ENCODE results near the gene ABCD4.

Gene ABCD4

DNA sequence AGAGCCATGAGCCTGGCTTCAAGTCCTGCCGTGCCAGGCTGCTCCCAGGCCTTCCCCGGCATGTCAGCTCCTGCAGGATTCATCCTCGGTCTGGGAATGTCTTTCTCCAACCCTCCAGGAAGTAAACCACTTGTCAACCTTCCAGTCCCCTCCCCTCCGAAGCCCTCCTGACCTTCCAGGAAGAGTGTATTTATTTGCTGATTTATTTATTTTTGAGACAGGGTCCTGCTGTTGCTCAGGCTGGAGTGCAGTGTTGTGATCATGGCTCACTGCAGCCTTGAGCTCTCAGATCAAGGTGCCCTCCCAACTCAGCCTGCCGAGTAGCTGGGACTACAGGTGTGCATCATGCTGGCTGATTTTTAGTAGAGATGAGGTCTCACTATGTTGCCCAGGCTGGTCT lies 38.8 kb downstream of the ABCD4 start:
- in situ Hi-C loops (cut with MboI; ENCODE audit: low pct_unique_long_range_greater_than_20kb, low sequenced_read_pairs), result no loop called here

DNA sequence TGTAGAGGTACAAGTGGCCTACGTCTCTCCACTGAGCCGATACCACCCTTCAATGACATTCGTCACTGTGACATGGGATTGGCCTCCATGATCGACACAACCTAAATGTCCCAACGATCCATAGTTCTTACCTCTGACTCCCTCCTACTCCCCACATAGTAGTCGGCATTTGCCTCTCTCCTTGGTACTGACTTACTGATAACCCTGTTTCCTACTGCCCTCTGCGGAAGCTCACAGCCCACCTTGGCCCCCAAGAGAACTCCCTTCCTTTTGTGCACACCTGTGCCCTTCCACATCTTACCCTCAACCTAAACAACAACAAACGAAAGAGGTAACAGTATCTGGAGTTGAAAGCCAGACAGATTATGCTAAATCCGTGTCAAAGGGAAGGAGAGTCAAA lies 39.6 kb downstream of the ABCD4 start:
- in situ Hi-C loops (cut with MboI; ENCODE audit: low pct_unique_long_range_greater_than_20kb, low sequenced_read_pairs), result no loop called here
- no peak for DNase-seq

More for the DNA sequence above, 38.8 kb downstream of the ABCD4 start:
- DNase-seq, result no peak

DNA sequence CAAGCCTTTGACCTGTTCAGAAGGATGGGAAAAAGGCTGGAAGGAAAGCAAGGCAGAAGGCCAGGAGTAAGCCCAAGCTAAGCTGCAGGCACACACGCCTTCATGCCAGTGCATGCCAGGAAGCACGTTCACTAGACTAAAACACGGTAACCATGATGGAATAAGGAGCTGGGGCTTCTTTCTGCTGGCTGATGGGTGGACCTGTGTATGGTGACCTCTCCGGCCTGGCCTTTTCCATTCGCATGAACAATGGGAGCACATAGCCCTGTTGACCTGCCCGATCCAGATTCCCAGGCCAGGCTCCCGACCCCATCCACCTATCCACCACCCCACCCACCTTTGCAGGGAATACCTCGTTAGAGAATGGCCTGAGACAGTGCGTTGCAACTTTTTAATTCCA lies 40.7 kb downstream of the ABCD4 start:
- in situ Hi-C loops (cut with MboI; ENCODE audit: low pct_unique_long_range_greater_than_20kb, low sequenced_read_pairs), result no loop called here
- DNase-seq, result no peak

DNA sequence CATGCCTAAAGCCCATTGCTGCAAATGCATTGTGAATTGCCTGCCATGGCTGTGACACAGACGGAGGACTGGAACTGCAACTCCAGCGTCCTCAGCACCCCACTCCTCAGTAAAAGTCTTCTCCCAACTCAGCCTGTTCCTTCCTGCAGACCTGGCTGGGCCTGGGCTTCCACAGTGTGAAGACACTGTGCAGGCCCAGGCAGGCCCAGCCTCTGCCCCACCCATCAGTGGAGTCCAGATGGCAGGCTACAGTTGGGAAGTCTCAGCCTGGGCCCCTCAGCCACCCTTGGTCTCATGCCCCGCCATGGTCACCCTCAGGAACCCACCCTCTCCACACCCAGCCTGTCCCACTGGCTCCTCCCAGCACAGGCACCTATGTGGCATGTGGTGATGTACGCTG lies 41.4 kb downstream of the ABCD4 start:
- DNase-seq, result no peak

DNA sequence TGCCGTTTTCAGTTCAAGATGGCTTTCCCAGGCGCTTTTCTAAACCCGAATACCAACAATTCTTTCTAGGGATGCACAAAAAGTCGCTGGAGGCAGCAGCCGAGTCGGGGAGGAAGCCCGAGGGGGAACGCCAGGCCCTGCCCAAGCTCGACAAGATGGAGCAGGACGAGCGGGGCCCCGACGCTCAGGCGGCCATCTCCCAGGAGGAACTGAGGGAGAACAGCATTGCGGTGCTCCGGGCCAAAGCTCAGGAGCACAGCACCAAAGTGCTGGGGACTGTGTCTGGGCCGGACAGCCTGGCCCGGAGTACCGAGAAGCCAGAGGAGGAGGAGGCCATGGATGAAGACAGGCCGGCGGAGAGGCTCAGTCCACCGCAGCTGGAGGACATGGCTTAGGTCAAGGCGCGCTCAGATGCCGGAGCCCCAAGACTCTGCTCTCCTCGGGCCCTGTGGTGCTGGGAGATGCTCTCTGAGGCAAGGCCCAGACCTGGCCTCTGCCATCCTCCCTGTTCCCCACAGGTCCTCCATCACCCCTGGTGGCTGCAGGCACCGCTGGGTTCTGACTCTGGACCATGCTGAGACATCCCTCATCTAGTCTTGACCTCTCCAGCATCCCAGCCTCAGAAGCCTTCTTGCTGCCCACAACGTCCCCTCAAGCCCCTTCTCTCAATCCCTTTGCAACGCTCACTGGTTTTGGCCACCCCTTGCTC lies 42.1 kb downstream of the ABCD4 start:
- in situ Hi-C loops (cut with MboI; ENCODE audit: low pct_unique_long_range_greater_than_20kb, low sequenced_read_pairs), result no loop called here
- DNase-seq, result no peak

More for the DNA sequence above, 41.4 kb downstream of the ABCD4 start:
- in situ Hi-C loops (cut with MboI; ENCODE audit: low pct_unique_long_range_greater_than_20kb, low sequenced_read_pairs), result no loop called here

DNA sequence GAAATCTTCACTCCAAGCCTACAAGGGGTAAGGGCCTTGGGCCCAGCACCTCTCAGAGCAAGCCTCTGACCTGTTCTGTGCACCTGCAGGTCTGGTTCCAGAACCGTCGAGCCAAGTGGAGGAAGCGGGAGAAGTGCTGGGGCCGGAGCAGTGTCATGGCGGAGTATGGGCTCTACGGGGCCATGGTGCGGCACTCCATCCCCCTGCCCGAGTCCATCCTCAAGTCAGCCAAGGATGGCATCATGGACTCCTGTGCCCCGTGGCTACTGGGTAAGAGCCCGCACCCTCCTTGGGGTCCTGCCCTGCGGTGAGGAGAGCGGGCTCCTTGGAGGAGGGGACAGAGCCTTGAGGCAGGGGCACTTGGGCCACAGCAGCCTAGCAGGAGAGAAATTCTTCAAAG lies 43.2 kb downstream of the ABCD4 start:
- DNase-seq, result no peak
- in situ Hi-C loops (cut with MboI; ENCODE audit: low pct_unique_long_range_greater_than_20kb, low sequenced_read_pairs), result no loop called here

DNA sequence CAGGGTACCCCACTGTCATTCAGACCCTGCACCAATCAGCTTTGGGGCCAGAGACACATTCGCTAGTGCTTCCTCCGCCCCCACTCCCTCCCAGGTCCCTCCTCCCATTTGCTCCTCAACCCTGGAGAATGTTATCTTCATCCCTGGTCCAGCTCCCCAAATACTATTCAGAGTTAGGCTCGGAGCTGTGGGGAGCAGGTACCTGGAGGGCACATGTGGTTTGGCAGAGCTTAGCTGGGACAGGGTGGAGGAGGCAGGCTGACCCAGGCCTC lies 44.0 kb downstream of the ABCD4 start:
- in situ Hi-C loops (cut with MboI; ENCODE audit: low pct_unique_long_range_greater_than_20kb, low sequenced_read_pairs), result no loop called here
- DNase-seq, result no peak

DNA sequence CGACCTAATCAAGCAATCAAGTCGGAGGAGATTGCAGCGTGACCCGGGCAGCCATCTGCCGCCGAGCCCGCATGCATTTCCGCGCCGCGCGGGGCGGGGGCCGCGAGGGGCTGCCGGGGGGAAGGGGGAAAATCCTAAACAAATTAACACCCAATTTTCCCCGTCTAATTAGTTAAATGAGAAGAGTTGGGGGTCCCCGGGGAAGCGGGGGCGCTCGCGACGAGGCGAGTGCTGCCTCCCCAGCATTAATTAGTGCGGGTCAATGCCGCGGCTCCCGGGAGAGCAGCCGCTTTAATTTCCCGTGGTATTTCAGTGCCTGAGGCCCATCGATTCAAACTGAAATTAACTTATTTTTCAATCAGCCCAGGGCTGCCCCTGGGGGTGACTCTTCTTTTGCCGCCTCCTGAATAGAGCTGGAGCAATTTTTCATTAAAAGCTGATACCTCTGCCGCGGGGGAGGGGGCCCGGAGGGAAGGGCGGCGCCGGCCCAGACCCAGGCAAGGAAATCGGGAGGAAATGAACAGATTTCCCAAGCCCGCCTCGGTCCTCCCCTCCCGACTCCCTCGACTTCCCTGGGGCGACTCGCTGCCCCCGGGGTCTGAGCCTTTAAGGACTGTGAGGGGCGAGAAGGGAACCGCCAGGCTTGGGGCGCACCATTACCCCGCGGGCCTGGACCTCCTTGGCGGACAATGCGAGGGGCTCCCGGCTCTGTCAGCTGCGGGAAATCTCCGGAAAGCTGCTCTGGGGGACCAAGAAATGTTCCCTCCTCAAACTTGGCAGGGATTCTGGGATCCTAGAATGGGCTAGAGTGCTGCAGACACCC lies 44.6 kb downstream of the ABCD4 start:
- no peak for DNase-seq
- in situ Hi-C loops (cut with MboI; ENCODE audit: low pct_unique_long_range_greater_than_20kb, low sequenced_read_pairs), result no loop called here

DNA sequence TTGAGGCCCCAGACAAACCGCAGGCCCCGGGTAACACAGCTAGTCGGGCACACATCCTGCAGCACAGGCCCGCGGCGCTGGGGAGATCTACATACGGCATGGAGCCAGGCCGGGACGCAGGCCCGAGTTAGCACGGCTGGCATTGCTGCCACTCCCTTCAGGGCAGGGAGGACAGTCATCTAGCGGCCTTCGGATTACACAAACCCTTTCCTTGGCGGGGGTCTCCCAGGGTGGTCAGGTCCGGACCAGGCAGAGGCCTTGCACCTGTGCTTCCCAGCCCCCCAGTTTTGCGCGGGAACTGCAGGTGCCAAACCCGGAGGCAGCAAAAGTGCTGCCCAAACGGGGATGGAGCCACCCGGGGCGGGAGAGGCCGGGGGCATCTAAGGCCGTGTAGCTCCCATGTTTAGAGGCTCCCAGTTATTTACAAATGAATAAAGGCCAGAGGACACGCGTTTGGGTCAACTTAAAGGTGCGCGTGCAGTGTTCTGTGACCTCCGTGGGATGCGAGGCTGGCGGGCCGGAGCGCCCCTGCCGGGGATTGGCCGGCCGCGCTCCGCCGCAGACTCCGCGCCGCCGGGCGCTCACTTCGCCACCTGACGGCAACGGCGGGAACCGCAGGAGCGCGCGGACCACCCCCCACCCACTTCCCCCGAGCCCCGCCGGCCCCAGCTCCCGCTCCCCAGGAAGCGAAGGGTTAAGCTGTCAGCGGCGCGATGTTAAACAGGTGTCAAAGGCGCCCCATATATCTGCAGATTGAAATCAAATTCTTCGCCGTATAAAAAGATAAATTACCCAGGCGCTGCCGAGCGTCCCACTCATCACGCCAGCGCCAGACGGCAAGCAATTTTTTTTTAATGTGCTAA lies 45.4 kb downstream of the ABCD4 start:
- in situ Hi-C loops (cut with MboI; ENCODE audit: low pct_unique_long_range_greater_than_20kb, low sequenced_read_pairs), result no loop called here
- DNase-seq, result peak; percentile 64

DNA sequence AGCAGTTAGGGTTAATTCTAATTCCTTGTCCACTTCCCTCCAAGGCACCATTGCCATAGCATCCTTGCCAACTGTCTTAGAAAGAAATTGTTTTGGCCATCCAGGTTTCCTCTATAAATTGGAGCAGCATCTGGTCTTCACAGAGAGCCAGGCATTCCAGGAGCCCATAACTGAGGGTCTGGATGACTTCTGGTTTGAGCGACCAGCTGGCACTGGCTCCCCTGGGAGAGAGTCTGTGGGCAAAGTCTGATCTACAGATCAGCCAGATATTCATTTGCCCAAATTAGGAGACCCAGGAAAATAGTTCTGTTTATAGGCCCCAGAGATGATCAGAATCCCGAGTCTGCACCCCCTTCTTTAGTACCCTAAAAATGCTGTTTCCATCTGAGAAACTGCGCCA lies 47.5 kb downstream of the ABCD4 start:
- in situ Hi-C loops (cut with MboI; ENCODE audit: low pct_unique_long_range_greater_than_20kb, low sequenced_read_pairs), result no loop called here
- no peak for DNase-seq

DNA sequence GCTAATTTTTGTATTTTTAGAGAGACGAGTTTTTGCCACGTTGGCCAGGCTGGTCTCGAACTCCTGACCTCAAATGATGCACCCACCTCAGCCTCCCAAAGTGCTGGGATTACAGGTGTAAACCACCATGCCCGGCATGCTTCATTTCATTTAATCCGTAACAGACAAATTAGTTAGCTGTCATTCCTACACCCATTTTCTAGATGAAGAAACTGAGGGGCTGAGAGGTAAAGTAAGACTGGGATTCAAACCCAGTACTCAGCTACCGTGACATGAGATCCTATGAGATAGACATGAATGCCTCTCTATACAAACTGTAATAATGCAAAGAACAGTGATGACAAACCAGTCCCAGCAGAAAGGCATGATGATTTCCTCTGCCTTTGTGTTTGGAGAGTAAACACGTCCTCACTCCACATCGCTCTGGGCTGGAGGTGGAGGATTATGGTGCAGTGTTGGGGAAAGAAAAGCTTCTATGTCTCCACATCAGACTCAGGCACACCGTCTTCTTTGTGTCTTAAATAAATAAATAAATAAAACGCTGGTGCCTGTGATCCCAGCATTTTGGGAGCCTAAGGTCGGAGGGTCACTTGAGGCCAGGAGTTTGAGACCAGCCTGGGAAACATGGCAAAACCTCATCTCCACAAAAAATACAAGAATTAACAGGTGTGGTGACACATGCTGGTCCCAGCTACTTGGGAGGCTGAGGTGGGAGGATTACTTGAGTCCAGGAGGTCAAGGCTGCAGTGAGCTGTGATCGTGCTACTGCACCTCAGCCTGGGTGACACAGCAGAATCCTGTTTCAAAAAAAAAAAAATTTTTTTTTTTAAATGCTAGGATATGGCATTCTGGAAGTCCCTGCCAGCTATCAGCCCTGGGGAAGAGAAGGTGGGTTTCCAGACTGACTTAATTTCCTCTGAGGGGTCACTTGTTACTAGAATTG lies 53.0 kb downstream of the ABCD4 start:
- in situ Hi-C loops (cut with MboI; ENCODE audit: low pct_unique_long_range_greater_than_20kb, low sequenced_read_pairs), result no loop called here

DNA sequence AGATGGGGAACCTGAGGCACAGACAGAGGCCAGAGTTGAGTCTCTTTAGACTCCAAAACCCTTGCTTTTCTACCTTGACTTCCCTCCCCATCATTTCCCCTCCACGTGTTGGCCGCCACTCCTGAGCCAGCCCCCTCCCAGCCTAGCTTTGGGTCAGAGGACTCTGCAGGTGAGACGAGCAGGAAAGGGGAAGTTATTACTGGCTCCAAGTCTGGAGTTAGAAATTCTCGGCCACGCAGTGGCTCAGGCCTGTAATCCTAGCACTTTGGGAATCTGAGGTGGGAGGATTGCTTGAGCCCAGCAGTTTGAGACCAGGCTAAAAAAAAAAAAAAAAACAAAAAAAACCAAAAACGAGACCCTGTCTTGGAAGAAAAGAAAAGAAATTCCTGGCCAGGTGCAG lies 54.7 kb downstream of the ABCD4 start:
- no peak for DNase-seq
- in situ Hi-C loops (cut with MboI; ENCODE audit: low pct_unique_long_range_greater_than_20kb, low sequenced_read_pairs), result no loop called here

More for the DNA sequence above, 53.0 kb downstream of the ABCD4 start:
- DNase-seq, result no peak

DNA sequence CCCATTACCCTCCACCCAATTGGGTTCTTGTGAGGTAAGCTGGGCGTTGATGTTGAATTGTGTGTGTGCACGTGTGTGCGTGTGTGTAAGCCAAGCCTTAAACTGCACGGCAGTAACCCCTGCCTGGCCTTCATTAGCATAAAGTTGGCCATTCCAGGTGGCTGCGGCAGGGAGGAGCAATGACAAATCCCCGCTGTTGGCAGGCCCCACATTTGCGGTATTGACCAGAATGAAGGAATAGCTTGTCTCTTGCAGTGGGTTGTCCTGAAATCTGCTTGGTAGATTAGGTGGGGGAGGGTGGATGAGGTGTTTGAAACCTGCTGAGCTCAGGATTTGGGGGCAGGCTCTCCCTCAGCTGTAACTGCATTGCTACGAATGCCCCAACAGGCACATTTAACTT lies 56.2 kb downstream of the ABCD4 start:
- in situ Hi-C loops (cut with MboI; ENCODE audit: low pct_unique_long_range_greater_than_20kb, low sequenced_read_pairs), result no loop called here
- DNase-seq, result no peak

DNA sequence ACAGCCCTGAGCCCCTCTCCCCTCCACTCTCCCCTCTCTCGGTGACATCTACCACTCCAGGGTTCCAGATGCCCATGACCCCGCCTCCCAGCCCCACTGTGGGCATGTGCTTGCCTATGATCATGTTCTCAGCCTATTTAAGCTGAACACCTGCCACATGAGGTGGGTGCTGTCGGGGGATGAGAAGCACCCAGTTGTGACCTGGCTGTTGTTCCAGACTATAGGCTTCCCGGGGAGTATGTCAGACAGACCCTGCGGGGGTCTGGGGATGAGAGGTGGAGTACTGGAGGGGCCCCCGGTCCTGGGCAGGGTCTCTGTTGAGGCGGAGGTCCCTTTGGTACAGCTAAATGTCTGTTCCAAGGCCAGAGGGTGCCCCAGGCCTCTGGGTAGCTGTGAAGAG lies 57.4 kb downstream of the ABCD4 start:
- no peak for DNase-seq
- in situ Hi-C loops (cut with MboI; ENCODE audit: low pct_unique_long_range_greater_than_20kb, low sequenced_read_pairs), result no loop called here

DNA sequence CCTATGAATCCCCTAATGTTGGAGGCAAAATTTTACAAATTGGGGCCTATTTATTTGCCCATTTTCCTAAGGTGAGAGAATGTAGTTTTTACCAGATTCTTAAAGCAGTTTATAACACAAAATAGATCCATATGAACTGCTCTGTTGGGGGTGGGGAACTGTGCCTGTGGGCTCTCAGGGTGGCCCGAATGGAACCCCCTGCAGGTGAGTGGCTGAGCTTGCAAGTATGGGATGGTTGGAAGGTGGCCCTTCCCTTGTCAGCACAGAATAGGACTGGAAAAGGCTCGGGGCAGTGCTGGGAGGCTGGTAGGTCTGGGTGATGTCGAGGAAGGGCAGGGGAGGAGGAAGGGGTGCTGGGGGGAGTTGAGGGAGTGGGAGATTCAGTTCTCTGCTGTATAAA lies 58.6 kb downstream of the ABCD4 start:
- DNase-seq, result no peak
- in situ Hi-C loops (cut with MboI; ENCODE audit: low pct_unique_long_range_greater_than_20kb, low sequenced_read_pairs), result no loop called here

DNA sequence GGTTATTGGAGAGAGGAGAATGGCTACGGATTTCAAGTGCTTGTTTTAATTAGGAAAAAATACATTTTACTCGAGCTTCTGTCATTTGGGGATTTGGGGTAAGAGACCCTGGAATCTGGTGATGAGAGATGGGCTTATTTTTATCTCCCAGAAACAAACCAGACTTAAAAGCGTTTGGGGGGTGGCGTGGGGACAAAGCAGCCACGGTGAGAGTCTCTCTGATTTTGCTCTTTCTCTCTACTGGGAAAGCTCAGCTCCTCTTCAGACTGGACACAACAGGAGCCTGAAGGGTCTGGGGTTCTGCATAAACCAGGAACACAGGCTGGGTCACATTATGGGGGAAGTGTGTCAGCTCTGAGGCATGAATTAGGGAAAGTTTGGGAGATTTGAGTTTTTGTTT lies 59.7 kb downstream of the ABCD4 start:
- in situ Hi-C loops (cut with MboI; ENCODE audit: low pct_unique_long_range_greater_than_20kb, low sequenced_read_pairs), result no loop called here
- no peak for DNase-seq

DNA sequence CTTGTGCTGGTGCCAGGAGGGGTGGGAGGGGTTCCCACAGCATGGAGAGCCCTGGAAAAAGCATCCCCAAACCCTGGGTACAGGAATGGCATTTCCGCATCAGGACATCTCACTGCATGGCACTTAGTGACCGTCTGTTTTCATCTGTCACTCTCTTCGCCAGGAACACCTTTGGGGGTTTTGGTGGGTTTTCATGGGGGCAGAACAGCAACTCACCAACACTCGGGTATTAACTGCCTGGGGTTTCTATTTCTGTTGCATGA lies 60.0 kb downstream of the ABCD4 start:
- DNase-seq, result no peak

DNA sequence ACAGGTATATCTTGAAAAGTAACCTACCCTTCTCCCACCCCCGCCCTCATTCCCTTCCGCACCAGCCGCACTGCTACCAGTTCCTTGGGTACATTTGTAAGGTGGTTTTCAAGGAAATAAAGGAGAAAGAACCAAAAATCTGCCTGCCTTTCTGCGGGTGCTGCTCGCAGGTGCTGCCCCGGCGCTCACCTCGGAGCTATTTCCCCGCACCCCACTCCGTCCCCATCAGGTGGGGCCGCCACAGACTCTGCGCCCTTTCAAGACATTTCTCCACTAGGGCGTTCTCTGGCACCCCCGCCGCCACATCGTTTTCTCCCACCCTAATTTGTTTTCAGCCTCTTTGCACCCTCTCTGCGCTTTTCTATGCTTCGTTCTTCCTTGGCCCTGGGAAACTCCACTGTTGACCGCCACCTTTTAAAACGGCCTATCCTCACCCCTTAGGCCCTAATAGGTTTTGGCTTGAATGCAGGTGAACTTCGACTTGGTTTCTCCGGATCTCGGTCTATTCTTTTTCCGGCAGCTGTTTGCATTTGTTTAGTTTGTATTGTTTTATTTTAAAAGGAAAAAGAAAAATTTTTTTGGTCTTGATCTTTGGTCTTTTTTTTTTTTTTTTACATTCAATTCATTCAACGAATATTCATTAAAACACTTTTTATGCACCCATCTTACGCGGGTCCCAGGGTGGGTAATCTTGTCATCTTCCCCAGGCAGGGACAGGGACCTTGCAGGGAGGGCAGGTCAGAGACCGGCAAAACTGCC lies 60.5 kb downstream of the ABCD4 start:
- in situ Hi-C loops (cut with MboI; ENCODE audit: low pct_unique_long_range_greater_than_20kb, low sequenced_read_pairs), result no loop called here
- no peak for DNase-seq

More for the DNA sequence above, 60.0 kb downstream of the ABCD4 start:
- in situ Hi-C loops (cut with MboI; ENCODE audit: low pct_unique_long_range_greater_than_20kb, low sequenced_read_pairs), result no loop called here

DNA sequence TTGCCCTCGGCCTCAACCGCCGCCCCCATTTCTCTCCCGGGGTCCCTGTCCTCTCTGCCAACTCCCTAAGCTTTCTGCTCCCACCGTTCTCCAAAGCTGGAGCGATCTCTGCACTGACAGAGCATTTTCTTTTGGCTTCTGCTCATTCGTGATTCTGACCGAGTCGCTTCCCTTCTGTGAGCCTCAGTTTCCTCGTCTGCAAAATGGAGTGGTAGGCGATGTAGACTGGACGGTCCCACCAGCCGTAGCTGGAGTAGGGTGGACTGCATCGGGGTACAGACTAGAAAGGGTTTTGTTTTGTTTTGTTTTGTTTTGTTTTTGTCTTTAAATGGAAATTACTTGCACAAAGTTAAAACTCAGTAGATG lies 61.1 kb downstream of the ABCD4 start:
- DNase-seq, result no peak

More for the DNA sequence above, 61.1 kb downstream of the ABCD4 start:
- in situ Hi-C loops (cut with MboI; ENCODE audit: low pct_unique_long_range_greater_than_20kb, low sequenced_read_pairs), result no loop called here

All from KBM-7 (cell line).